ENCODE results near the gene SH3PXD2B. TPM values are rescaled to one million over a fixed set of nuclear protein-coding genes. Genes with fewer than 3 reads are reported as not detected.

SH3PXD2B gene
- total and polyA plus RNA-seq, 2 of the 4 experiments (the other 2 are of a cell fraction) = 8.2 to 14.4 TPM

GRCh38 chr5:172374783-172375182, 79.5 kb downstream of the SH3PXD2B start:
- Histone ChIP-seq H3K9me1 (ENCODE audit: insufficient read depth, low read length) (0 out of 2 replicates have a peak, but pooled peaks cover 5% of the 10 kb centered on the region), H2AK9ac (replicated peaks; ENCODE audit: low read depth, low read length, poor library complexity) (no peak overlapping the region), H3K23ac (ENCODE audit: low read depth, low read length) (no peak overlapping the region), H3K9me3 (ENCODE audit: control insufficient read depth, insufficient read depth, low read length) (0 out of 2 replicates have a peak, but pooled peaks cover 3% of the 10 kb centered on the region), H3K14ac (replicated peaks; ENCODE audit: low read depth, low read length) (no peak overlapping the region), H3K56ac (ENCODE audit: extremely low read depth, insufficient read depth, low read length) (no peak overlapping the region), H2BK120ac (ENCODE audit: low read depth, low read length) (no peak overlapping the region), H4K91ac (ENCODE audit: insufficient read depth, low read depth, low read length) (no peak overlapping the region), H4K8ac (ENCODE audit: low read depth in 2 of 2, low read length in 2 of 2) (no peak overlapping the region), H3K4ac (ENCODE audit: low read depth, low read length) (no peak overlapping the region), H2AK5ac (ENCODE audit: low read depth, low read length) (no peak overlapping the region), H3K36me3 (ENCODE audit: control insufficient read depth, insufficient read depth, low read length) (peaks cover 43% of the 10 kb centered on the region), H4K20me1 (ENCODE audit: insufficient read depth, low read length) (0 out of 2 replicates have a peak, but pooled peaks cover 4% of the 10 kb centered on the region), H3K27ac (ENCODE audit: insufficient read depth, low read length) (no peak overlapping the region), H3K4me1 (ENCODE audit: control insufficient read depth, insufficient read depth, low read length) (no peaks in the 10 kb centered on the region), H2AFZ (replicated peaks; ENCODE audit: low read length, poor library complexity) (no peak overlapping the region), H2BK20ac (ENCODE audit: low read depth, low read length) (no peak overlapping the region), H3K4me3 (ENCODE audit: insufficient read depth, low read depth, low read length) (no peak overlapping the region), H2BK15ac (ENCODE audit: low read depth, low read length) (no peak overlapping the region), H3K79me1 (ENCODE audit: low read depth in 1 of 2, low read length in 2 of 2) (peaks cover 3 to 16% of the 10 kb centered on the region in 2 experiments; a peak in 2 of 4 replicates), H3K27me3 (ENCODE audit: control insufficient read depth, insufficient read depth, low read length) (no peaks in the 10 kb centered on the region), H4K5ac (ENCODE audit: low read depth, low read length) (no peak overlapping the region), H2BK5ac (ENCODE audit: low read depth, low read length, poor library complexity, severe bottlenecking) (no peak overlapping the region), H3K18ac (ENCODE audit: low read depth, low read length) (no peak overlapping the region), H3K4me2 (ENCODE audit: low read depth, low read length) (no peak overlapping the region), H3K9ac (ENCODE audit: low read depth, low read length) (no peak overlapping the region)
- in situ Hi-C loops (cut with MboI; ENCODE audit: low sequenced_read_pairs) = no loop called here
- WGBS, 2 experiments (ENCODE audit: extremely low coverage in 2 of 2, insufficient read length in 1 of 2) = 94% methylated on average over 3 of the region's 6 CpGs; no CpG with 5 or more reads in 1 of the 2 experiments
- BruUV-seq (replicated peaks) = no TSS peak
- ChIA-PET POLR2A (ENCODE audit: unreplicated experiment) (no interaction called here), CTCF (no interaction called here)
- DNase-seq = no peak
- intact Hi-C loops (cut with micrococcal nuclease) = no loop called here
- no peak for ATAC-seq (ENCODE audit: low read depth)
- no peak for TF ChIP-seq BHLHE40 (IDR thresholded peaks at IDR 0.05; ENCODE audit: low read depth, low read length)
- no peak for TF ChIP-seq RAD21 (IDR thresholded peaks at IDR 0.05; ENCODE audit: low read length)
- TF ChIP-seq POLR2A (IDR thresholded peaks at IDR 0.05; ENCODE audit: low read depth, low read length) = no peak
- TF ChIP-seq, protein P1, sequence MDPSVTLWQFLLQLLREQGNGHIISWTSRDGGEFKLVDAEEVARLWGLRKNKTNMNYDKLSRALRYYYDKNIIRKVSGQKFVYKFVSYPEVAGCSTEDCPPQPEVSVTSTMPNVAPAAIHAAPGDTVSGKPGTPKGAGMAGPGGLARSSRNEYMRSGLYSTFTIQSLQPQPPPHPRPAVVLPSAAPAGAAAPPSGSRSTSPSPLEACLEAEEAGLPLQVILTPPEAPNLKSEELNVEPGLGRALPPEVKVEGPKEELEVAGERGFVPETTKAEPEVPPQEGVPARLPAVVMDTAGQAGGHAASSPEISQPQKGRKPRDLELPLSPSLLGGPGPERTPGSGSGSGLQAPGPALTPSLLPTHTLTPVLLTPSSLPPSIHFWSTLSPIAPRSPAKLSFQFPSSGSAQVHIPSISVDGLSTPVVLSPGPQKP (IDR thresholded peaks at IDR 0.05; ENCODE audit: borderline replicate concordance, low read depth, low read length) = no peak
- no peak for TF ChIP-seq FOS (IDR thresholded peaks at IDR 0.05; ENCODE audit: low read depth, low read length)
- TF ChIP-seq RFX5 (IDR thresholded peaks at IDR 0.05; ENCODE audit: low read depth, low read length) = no peak
- TF ChIP-seq, protein P2, sequence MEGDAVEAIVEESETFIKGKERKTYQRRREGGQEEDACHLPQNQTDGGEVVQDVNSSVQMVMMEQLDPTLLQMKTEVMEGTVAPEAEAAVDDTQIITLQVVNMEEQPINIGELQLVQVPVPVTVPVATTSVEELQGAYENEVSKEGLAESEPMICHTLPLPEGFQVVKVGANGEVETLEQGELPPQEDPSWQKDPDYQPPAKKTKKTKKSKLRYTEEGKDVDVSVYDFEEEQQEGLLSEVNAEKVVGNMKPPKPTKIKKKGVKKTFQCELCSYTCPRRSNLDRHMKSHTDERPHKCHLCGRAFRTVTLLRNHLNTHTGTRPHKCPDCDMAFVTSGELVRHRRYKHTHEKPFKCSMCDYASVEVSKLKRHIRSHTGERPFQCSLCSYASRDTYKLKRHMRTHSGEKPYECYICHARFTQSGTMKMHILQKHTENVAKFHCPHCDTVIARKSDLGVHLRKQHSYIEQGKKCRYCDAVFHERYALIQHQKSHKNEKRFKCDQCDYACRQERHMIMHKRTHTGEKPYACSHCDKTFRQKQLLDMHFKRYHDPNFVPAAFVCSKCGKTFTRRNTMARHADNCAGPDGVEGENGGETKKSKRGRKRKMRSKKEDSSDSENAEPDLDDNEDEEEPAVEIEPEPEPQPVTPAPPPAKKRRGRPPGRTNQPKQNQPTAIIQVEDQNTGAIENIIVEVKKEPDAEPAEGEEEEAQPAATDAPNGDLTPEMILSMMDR (conservative IDR thresholded peaks at IDR 0.05; ENCODE audit: low read depth, low read length) = no peak
- no peak for TF ChIP-seq USF2 (IDR thresholded peaks at IDR 0.05; ENCODE audit: low read depth, low read length)
- no peak for TF ChIP-seq MAFK (IDR thresholded peaks at IDR 0.05; ENCODE audit: low read depth, low read length)
- TF ChIP-seq MXI1 (IDR thresholded peaks at IDR 0.05; ENCODE audit: borderline replicate concordance, low read depth, low read length) = no peak
- TF ChIP-seq NFE2L2 (IDR thresholded peaks at IDR 0.05; ENCODE audit: low read depth, low read length) = no peak
- no peak for TF ChIP-seq SMC3 (IDR thresholded peaks at IDR 0.05; ENCODE audit: low read depth, low read length)
- TF ChIP-seq MAZ (IDR thresholded peaks at IDR 0.05; ENCODE audit: borderline replicate concordance, low read depth, low read length) = no peak
- TF ChIP-seq CHD1 (IDR thresholded peaks at IDR 0.05; ENCODE audit: low read depth, low read length) = no peak
- no peak for TF ChIP-seq RCOR1 (IDR thresholded peaks at IDR 0.05; ENCODE audit: insufficient replicate concordance, low read length)
- TF ChIP-seq CEBPB (IDR thresholded peaks at IDR 0.05; ENCODE audit: low read depth, low read length) = no peak
- dilution Hi-C loops (cut with HindIII; ENCODE audit: low sequenced_read_pairs, unreplicated experiment) = no loop called here

Measured in IMR-90 (cell line).